SU-DHL-6 (cell line): ENCODE measurements around the gene NME7.

Experiments
- CTCF ChIP-seq: fragments of 200-600 bp; sonication (generic); IDR thresholded peaks from one replicate; pipeline ENCODE4 v1.5.1; 2017; ENCODE audit warnings: antibody characterized with exemption, mild to moderate bottlenecking, low read length, moderate library complexity; ENCODE audit not compliant: insufficient read depth, poor library complexity, severe bottlenecking
- EZH2phosphoT487 ChIP-seq: fragments of 200-600 bp; sonication (generic), shearing (Covaris generic); conservative IDR thresholded peaks from 2 replicates; pipeline ENCODE4 v1.6.1; 2018; ENCODE audit warnings: mild to moderate bottlenecking, antibody characterized with exemption, low read length, moderate library complexity, mixed read lengths

GRCh38 chr1:169112241-169112640 lies 255.4 kb downstream of the NME7 start:
- TF ChIP-seq CTCF (no peak), EZH2phosphoT487 (no peak)
